Colon (tissue), 2 donors: ENCODE measurements around the gene AQP1.
A peak's percentile ranks its signal among the peaks of the same experiment; 100 is the strongest.

Experiments used
- FAIRE-seq: peaks from 2 replicates; lab custom pipeline; 2012; peaks lifted over from hg19 to GRCh38; lab: Jason Lieb, UNC
- donor health status: control.
- donor health status: control.

Gene AQP1

DNA sequence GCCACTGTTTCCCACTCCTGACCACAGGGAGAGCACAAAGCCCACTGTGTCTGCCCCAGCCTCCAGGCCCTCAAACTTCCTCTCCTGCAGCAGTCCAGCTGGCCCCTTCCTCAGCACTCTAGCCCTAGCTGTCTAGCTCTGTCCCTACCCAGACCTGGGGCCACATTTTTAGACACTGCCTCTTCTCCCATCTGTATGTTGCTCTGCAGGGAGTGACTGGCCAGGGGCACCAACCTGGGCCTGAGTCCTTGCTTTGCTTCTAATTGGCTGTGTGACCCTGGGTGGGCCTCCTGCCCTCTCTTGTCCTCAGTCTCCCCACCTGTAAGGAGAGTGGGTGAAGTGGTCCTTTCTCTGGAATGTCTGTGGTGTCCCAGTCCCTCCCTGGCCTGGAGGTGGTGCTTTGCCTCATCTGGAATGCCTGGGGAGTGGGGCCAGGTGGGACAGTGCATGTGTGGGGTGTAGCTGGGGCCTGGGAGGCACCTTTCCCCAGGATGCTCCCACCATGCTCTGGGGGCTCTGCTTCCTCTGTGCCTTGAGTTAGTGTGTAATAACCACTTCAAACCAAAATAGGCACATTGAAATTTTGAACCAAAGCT, 25.1 kb downstream of the AQP1 start:
- no peak for FAIRE-seq

DNA sequence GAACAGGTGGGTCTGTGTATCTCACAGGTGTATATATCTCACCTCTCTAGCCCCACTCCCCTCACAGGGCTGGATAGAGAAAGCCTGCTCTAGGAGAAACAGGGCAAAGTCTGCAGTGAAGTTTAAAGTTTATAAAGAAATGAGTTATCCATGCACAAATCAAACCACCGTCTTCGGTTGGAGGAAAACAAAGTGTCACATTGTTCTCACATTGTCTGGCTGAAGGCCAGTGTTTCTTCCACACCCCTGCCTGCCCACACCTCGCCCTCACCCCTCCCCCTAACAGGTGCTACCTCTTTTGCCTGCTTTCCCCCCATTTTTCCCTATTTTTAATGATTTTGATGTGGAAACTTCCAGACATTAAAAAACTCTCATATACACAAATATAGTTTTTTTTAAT, 25.8 kb downstream of the AQP1 start:
- FAIRE-seq: no peak

DNA sequence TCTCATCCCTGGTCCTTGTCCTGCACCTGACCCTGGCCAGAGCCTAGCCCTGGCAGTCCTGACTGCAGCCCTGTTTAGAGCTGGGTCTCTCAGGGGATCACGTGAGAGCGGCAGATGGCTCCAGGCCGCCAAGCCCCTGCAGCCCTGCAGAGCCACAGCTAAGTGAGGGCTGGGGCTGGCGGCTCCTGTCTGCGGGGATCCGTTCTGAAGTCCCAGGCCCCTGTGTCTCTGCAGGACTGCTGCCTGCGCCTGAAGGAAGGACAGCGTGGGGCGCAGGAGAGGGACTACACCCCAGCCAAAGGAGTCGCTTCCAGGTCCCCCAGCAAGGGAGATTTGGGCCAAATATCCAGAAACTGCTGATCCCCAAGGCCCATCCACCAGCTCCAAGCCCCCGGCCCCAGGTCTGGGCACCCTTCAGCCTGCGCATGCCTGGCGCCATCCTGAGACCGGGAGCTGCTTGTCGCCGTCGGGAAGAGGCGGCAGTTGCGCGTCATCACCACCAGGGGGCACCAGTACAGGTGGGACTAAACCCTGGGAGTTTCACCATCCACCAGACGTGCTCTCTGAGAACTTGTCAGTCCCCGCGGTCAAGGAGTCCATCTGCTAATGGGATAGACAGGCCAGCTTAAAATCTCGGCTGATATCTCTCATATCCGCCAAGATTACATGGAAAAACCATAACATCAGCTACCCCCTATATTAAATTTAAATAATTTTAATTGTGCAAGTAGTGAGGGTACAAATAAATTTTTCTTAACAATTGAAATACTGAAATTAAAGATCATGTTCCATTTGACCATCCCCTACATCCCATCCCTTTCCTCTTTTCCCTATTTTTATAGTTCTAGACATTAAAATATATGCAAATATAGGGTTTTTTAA, 27.0 kb downstream of the AQP1 start:
- FAIRE-seq: no peak

DNA sequence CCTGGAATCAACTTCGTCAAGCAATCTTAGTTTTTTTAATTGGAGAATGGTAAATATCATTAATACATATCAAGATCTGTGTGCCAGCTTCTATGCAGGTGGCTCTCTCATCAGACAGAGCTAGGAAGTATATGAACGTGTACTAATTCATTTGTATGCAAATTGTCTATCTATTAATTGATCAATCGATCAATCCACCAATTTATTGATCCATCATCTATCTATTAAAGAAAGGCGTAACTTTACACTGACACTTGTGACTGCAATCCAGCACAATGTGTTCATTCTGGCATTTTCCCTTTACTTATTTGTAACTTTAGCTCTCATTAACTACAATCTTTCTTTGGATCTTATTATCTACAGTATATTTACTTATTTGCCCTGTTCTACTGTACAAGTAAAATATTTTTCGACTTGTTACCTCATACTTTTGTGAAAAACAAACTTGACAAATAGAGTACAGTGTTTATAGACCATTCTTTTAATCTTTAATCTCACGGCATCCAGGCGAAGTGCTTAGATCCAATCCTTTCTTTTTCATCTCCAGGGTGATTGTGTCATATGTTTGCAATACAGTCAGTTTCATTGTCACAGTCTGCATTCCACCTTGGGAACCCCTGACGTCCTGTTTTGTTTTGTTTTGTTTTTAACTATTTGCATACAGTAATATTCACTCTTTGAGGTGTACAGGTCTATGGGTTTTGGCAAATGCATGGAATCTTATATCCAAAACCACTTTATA, 30.1 kb downstream of the AQP1 start:
- peak; percentile 10 for FAIRE-seq

DNA sequence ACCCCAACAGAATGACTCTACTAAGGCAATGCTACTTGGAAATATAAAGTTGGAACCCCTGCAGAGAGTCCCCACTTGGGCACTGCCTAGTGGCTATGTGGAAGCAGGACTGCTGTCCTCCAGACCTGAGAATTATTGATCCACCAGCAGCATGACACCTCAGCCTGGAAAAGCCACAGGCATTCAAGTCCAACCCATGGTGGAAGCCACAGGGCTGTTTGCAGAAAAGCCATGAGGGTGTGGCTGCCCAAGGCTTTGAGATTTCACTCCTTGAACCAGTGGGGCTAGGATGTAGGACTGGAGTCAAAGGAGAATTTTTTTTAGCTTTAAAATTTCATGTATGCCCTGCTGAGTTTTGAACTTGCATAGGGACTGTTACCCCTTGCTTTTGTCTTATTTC, 38.5 kb downstream of the AQP1 start:
- FAIRE-seq: no peak

DNA sequence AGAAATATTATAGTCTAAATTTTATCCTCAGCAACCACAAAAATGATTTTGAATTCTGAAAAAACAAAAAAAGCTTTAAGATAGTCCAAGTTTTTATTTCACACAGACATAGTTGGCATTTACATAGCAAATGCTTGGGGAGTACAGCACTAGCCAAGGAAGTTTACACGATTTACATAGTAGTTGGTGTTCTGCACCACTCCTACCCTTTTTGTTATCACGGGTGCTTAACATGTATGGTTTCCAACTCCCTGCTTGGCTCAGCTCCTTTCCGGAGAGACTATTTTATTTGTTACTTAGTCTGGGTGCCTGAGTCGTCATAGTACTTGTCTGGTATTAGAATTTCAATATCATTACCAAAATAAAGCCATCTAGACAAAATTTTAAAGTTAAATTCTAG, 43.3 kb downstream of the AQP1 start:
- FAIRE-seq: no peak

DNA sequence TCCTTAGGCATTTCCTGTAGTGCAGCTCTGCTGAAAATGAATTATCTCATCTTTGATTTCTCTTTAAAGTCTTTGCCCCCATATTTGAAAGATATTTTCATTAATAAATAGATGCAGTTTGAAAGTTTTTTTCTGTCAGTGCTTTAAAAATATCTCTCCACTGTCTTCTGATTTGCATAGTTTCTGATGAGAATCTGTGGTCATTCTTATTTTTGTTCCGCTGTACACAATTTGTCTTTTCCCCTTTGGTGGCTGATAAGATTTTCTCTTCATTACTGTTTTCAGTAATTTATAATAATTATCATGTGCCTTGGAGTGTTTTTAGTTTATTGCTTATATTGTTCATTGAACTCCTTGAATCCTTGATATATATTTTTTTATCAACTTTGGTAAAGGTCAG, 45.1 kb downstream of the AQP1 start:
- FAIRE-seq: no peak

DNA sequence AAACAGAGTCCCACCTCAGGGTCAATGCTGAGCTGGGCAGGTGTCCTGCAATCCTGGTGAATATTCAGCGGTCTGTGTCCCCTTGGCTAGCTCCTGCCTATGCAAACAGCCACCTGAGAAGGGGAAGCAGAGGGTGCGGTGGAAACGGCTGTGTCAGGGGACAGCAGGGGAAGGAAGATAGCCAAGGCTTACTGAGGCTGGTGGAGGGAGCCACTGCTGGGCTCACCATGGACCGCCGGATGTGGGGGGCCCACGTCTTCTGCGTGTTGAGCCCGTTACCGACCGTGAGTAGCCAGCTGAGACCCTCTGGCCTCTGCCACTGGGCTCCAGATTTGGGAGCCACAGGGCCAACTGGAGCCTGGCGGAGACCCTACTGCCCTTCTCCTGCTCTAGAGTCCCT, 52.2 kb downstream of the AQP1 start, which contains the start of gene GHRHR:
GHRHR (plus strand) TSS at position 112 of the 400 bp plus-strand sequence; CDS start at position 228, 116 bp downstream.
- no peak for FAIRE-seq

DNA sequence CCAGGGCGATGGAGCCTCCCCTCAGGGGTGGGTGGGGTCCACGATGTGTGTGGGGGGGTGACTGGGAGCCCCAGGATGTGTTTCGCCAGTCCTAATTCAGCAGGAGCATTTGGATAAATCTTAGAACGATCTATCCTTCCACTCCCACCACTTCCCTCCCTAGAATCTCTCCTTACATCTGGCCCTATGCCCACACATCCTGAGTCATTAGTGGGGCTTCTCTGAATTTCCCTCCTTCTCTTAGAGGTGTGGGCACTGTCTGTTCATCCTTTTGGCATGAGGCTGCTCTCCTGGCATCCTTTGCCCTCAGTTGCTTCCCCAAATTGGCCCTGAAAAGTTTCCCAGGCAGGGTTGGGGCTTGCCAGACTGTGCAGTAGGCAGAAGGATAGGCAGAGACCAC, 53.7 kb downstream of the AQP1 start:
- no peak for FAIRE-seq

DNA sequence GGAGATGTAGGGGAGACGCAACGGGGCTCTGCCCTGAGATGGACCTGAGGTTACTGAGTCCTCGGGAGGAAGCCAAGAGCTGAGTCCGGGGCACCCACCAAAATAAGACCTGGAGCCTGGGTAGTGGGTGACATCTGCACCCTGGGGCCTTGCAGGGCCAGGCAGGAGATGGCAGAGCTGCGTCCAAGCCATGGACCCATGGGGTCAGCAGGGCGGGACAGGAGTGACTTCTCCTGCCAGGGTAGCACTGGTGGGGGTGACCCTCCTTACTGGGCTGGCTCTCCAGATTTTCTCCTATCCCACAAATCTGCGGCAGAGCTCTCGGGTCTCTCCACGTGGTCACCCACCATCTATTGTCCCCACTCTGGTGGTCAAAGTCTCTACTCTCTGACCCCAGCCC, 54.2 kb downstream of the AQP1 start:
- FAIRE-seq: no peak

DNA sequence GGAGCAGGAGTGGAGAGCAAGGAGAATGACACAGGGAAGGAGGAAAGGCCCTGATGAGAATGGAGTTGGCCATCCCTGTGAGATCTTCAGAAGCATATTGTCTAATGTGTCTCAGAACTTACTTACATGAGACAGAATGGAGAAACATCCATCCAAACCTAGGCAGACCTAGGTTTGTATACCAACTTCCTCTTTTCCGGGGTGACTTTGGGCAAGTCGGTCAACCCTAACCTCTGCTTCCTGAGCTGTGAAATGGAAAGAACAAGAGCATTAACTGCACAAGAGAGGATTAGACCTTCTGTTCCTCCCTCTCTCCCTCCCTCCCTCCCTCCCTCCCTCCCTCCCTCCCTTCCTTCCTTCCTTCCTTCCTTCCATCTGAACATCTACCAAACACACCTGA, 56.6 kb downstream of the AQP1 start:
- FAIRE-seq: no peak

DNA sequence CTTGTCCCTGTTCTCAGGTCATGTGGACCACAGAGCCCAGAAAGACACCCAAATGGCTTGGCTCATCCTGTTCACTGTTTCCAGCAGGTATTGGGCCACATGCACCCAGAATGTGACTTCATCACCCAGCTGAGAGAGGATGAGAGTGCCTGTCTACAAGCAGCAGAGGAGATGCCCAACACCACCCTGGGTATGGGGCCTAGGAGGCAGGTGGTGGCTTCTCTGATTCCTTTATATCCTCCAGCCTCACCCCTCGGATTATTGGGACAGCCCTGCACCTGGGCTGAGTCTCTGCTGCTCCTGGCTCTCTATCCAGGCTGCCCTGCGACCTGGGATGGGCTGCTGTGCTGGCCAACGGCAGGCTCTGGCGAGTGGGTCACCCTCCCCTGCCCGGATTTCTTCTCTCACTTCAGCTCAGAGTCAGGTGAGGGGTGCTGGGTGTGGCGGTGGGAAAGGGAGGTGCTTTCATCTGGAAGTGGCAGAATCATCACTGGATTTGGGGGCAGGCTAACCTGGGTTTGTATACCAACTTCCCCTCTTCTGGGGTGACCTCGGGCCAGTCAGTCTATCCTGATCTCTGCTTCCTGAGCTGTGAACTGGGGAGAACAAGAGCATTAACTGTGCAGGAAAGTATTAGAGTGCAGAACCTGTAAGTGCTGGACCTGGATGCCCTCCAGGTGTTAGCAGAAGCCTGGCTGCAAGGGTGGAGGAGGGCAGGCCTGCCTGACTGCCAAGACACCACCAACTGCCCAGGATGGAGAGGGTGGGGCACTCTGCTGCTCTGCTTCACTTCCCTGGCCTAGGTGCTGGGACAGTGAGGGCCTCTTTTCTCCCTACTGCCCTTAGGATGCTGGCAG, 57.3 kb downstream of the AQP1 start:
- FAIRE-seq: no peak

DNA sequence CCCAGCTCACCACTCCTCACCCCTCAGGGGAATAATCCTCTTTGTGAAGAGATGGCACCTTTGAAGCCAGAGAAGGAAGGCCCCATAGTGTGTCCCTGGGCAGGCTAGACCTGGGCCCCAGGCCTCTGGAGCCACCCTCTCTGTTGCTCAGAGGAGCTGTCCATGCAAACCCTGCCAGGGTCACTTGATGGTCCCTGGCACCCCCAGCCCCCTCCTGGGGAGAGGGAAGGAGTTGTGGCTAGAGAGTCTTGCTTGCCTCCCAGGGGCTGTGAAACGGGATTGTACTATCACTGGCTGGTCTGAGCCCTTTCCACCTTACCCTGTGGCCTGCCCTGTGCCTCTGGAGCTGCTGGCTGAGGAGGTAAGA, 57.9 kb downstream of the AQP1 start:
- no peak for FAIRE-seq

DNA sequence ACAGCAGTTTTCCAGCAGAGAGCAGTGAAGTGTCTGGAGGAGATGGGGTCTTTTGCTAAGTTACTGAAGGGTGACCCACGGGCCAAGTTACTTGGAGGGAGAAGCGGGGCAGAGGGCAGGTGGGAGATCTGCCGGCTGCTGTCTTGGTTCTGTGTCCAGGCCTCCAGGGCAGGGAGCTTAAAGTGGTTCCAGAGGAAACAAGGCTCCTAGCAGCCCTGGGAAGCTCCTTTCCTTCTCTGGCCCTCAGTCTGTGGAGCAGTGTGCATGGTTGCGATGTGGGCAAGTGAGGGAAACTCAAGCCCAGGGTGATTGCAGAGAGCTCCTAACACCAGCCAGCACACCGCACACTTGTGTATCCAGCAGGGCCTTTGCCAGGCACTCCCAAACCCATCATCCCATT, 58.4 kb downstream of the AQP1 start:
- FAIRE-seq: no peak

DNA sequence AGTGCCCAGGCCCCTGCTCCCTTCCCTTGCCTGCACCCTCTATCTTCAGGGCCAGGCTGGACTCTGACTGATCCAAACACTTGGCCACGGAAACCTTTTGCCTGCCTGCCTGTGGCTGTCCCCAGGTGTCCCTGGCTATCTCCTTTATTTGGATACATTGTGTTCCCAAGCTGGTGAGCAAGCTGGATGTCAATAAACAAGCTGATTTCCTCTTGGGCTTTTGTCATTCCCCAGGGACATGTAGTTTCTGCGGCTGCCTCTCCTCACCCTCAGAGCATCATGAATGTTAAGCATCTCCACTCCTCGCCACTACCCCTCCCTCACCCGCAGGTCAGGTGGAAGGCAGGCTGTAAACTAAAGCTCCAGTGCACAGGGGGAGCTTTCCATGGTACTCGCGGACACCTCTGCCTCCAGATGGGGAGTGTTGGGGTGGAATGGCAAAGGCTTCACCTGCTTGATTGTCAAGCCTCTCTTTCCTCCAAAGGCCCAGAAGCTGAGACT, 59.0 kb downstream of the AQP1 start:
- FAIRE-seq: no peak

DNA sequence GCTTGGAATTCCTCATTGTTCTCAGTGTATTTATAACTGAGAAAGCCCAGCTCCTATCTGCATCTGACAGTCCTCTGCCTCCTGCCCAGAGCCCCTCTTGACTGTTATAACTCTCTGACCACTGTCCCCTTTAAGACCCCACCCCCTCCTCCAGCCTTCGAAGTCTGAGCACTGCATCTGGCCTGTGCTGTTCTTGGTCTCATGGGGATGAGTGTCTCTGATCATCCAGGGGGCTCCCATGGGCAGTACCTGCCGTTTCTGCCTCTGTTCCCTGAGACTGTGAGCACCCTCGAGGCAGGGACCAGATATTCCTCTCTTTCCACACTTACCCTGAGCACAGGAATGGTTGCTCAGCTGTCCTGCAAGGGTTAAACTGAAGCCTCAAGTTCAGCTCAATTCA, 59.8 kb downstream of the AQP1 start:
- FAIRE-seq: no peak

DNA sequence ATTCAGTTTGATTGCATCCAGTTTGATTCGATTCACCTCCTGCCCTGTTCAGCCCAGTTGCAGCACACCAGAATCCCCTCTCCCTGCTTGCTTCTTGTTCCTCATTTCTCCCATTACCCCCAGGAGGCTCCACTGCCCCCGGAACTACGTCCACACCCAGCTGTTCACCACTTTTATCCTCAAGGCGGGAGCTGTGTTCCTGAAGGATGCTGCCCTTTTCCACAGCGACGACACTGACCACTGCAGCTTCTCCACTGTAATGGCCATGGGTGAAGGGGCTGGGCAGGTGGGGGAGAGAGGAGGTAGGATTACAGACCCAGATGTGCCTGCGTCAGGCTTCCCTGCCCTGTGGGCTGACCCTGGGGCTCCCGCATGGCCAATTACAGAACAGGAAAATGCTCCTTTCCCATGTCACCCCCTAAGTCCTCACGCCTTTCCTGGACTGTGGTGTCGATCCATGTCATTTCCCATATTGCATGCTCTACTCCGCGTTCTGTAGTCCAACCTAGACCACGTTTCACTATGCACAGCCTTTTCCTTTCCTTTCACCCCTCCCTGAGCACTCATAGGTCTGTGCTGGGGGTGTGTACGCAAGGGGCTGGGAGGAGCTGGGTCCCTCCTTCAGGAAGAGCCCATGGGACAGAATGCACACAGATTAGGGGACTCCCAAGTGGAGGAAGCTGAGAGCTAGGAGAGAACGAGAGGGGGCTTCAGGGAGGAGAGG, 60.3 kb downstream of the AQP1 start:
- no peak for FAIRE-seq

DNA sequence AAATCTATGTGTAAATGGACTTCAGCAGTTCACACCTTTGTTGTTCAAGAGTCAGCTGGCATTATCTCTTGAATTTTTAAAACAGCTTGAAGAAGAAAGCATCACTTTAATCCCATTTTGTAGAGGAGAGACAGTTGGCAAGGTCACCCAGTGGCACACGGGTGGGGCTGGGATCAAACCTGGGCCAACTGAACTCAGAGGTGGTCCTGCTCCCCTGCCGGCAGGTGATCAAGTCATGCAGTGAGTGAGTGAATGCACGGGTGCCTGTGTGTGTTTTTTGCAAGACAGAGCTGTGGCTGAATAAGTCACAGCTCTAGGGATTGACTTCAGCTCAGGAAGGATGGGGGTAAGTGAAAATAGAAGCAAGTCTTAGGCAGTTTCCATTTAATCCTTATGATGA, 61.6 kb downstream of the AQP1 start:
- FAIRE-seq: no peak

DNA sequence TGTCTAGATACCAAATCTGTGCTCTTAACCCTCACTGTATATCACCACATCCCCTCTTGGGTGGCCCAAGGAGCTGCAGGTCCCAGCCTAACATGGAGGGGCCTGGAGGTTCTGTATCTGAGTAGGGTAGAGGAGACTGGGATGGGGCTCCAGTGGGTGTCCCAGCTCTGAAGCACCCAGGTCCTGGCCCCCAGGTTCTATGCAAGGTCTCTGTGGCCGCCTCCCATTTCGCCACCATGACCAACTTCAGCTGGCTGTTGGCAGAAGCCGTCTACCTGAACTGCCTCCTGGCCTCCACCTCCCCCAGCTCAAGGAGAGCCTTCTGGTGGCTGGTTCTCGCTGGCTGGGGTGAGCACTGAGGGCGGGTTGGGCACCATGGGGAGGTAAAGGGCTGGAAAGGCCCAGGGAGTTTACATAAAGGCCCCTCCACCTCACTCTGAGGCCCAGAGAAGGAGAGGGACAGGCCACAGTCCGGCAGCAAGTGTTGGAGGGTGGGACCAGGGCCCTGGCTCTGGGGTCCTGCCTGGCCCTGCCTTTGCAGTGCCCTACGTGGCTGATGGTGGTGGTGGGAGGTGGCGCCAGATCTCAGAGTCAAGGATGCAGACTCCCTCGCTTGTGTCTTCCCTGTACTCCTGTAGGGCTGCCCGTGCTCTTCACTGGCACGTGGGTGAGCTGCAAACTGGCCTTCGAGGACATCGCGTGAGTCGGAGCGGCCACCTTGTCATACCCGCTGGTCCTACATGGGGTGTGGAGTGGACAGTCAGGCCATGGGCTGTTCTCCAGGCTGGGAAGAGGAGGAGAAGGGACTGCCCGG, 62.3 kb downstream of the AQP1 start:
- FAIRE-seq: no peak

DNA sequence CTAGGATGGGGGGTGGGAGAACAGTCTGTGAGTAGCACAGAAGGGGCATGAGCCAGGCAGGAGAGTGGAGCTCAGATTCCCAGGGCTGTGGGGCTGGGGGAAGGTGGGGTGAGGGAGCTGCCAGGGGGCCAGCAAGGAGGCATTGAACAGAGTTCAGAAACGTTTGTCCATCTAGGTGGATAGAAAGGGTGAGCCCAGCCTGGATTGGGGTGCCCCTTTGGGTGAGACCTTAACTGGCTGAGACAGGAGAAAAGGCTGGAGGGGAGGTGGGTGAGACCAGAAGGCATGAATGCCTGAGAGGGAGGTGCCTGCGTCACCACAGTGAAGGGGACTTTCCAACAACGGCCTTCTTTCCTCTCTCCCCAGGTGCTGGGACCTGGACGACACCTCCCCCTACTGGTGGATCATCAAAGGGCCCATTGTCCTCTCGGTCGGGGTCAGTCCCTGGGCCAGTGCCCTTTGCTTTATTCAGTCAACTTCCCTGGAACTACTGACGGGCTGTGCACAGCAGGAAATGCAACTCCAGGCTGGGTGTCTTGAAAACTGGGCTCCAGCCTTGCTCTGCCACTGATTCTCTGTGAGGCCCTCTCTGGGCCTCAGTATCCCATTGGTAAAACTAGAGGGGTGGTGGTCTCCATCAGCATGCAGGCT, 63.1 kb downstream of the AQP1 start:
- no peak for FAIRE-seq
